Progenitor cell of endocrine pancreas (in vitro differentiated cells): ENCODE measurements around the gene CPN2. TPM values are rescaled to one million over a fixed set of nuclear protein-coding genes. Genes with fewer than 3 reads are reported as not detected.

Experiments used
- DNase-seq: peaks from one replicate; pipeline ENCODE4 v3.0.0; 2021; ENCODE audit warnings: low spot score; ENCODE audit not compliant: unreplicated experiment
- H3K27ac Mint-ChIP-seq: 2 replicates; pipeline ENCODE4 v1.8.0; 2021; ENCODE audit warnings: mild to moderate bottlenecking, moderate library complexity, mixed read lengths
- H3K27me3 Mint-ChIP-seq: 2 replicates; pipeline ENCODE4 v1.8.0; 2021; ENCODE audit warnings: mixed read lengths
- H3K36me3 Mint-ChIP-seq: 2 replicates; pipeline ENCODE4 v1.8.0; 2022; ENCODE audit warnings: mixed read lengths; ENCODE audit not compliant: insufficient read depth
- H3K4me1 Mint-ChIP-seq: 2 replicates; pipeline ENCODE4 v1.8.0; 2021; ENCODE audit warnings: low read depth, mixed read lengths
- H3K4me3 Mint-ChIP-seq: 2 replicates; pipeline ENCODE4 v1.8.0; 2021; ENCODE audit warnings: low read depth, mild to moderate bottlenecking, moderate library complexity, mixed read lengths
- H3K9me3 Mint-ChIP-seq: 2 replicates; pipeline ENCODE4 v1.8.0; 2021; ENCODE audit warnings: low read depth, mixed read lengths
- total RNA-seq: library from RNA; stranded (reverse); gene quantifications from 2 replicates; pipeline ENCODE4 v1.2.1, GENCODE V29; 2021
- TF ChIP-seq, protein P1 (sequence below): fragments of 200-600 bp; sonication (generic); IDR thresholded peaks from one replicate; pipeline ENCODE4 v1.5.0; 2021; ENCODE audit warnings: antibody characterized with exemption, mild to moderate bottlenecking; ENCODE audit not compliant: unreplicated experiment

CPN2 gene
- total RNA-seq, 1 donor from 2014 or later, result not detected

- peaks cover 3% of the 10 kb centered on the region for H3K36me3 Mint-ChIP-seq
- peak overlapping the region; percentile 99 for H3K27ac Mint-ChIP-seq
- no peak overlapping the region for H3K4me3 Mint-ChIP-seq
- no peaks in the 10 kb centered on the region for H3K27me3 Mint-ChIP-seq
- no peak for DNase-seq
- H3K9me3 Mint-ChIP-seq, result peaks cover 10% of the 10 kb centered on the region
- TF ChIP-seq, protein P1, sequence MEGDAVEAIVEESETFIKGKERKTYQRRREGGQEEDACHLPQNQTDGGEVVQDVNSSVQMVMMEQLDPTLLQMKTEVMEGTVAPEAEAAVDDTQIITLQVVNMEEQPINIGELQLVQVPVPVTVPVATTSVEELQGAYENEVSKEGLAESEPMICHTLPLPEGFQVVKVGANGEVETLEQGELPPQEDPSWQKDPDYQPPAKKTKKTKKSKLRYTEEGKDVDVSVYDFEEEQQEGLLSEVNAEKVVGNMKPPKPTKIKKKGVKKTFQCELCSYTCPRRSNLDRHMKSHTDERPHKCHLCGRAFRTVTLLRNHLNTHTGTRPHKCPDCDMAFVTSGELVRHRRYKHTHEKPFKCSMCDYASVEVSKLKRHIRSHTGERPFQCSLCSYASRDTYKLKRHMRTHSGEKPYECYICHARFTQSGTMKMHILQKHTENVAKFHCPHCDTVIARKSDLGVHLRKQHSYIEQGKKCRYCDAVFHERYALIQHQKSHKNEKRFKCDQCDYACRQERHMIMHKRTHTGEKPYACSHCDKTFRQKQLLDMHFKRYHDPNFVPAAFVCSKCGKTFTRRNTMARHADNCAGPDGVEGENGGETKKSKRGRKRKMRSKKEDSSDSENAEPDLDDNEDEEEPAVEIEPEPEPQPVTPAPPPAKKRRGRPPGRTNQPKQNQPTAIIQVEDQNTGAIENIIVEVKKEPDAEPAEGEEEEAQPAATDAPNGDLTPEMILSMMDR, result no peak
- peaks cover 48% of the 10 kb centered on the region for H3K4me1 Mint-ChIP-seq
Measured at GRCh38 chr3:194320100-194320499, 31.0 kb downstream of the CPN2 start.

DNA sequence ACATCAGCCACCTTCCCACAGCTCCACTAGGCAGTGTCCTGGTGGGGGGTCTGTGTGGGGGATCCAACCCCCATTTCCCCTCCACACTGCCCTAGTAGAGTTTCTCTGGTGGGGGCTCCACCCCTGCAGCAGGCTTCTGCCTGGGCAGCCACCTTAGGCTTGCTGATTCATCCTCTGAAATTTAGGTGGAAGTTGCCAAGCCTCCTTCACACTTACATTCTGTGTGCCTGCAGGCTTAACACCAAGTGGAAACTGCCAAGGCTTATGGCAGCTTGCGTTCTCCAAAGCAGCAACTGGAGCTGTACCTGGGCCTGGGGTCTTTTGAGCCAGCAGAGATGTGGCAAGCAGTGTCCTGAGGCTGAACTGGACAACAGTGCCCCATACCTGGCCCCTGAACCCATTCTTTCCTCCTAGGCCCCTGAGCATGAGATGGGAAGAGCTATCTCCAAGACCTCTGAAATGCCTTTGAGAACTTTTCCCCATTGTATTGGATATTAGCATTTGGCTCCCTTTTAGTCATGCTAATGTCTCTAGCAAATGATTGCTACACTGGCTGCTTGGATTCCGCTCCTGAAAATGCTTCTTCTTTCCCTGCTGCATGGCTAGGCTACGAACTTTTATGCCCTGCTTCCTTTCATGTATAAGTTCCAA is 32.5 kb downstream of the CPN2 start:
- Mint-ChIP-seq H3K36me3 (peaks cover 3% of the 10 kb centered on the region), H3K27me3 (peaks cover 3% of the 10 kb centered on the region), H3K4me1 (peaks cover 49% of the 10 kb centered on the region), H3K27ac (no peak overlapping the region), H3K9me3 (peaks cover 10% of the 10 kb centered on the region), H3K4me3 (no peak overlapping the region)
- TF ChIP-seq, protein P1, result no peak
- no peak for DNase-seq

- TF ChIP-seq, protein P1, result no peak
- Mint-ChIP-seq H3K27me3 (peaks cover 11% of the 10 kb centered on the region), H3K9me3 (peaks cover 10% of the 10 kb centered on the region), H3K4me1 (peaks cover 42% of the 10 kb centered on the region), H3K4me3 (no peak overlapping the region), H3K27ac (no peak overlapping the region), H3K36me3 (peaks cover 3% of the 10 kb centered on the region)
- no peak for DNase-seq
Measured at GRCh38 chr3:194316918-194317317, 34.2 kb downstream of the CPN2 start.

DNA sequence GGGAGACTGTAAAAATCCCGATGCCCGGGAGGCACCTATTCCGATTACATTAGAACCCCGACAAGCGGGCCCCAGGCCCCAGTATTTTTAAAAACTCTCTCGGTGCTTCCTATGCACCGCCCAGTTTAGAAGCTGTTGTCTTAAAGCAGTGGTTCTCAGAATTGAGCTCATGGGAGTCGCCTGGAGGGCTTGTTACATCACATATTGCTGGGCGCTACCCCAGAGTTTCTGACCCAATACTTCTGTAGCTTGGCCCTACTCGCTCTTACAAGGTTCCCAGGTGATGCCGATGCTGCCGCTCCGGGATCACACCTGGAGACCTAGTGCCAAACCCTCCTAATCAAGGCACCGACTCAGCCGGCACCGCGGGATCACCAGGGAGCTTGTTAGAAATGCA is 35.2 kb downstream of the CPN2 start:
- peaks cover 14% of the 10 kb centered on the region for H3K27me3 Mint-ChIP-seq
- H3K9me3 Mint-ChIP-seq, result peaks cover 10% of the 10 kb centered on the region
- no peak overlapping the region for H3K27ac Mint-ChIP-seq
- DNase-seq, result no peak
- TF ChIP-seq, protein P1, result no peak
- peak overlapping the region; percentile 26 for H3K4me3 Mint-ChIP-seq
- H3K4me1 Mint-ChIP-seq, result peaks cover 35% of the 10 kb centered on the region
- H3K36me3 Mint-ChIP-seq, result peaks cover 3% of the 10 kb centered on the region

DNA sequence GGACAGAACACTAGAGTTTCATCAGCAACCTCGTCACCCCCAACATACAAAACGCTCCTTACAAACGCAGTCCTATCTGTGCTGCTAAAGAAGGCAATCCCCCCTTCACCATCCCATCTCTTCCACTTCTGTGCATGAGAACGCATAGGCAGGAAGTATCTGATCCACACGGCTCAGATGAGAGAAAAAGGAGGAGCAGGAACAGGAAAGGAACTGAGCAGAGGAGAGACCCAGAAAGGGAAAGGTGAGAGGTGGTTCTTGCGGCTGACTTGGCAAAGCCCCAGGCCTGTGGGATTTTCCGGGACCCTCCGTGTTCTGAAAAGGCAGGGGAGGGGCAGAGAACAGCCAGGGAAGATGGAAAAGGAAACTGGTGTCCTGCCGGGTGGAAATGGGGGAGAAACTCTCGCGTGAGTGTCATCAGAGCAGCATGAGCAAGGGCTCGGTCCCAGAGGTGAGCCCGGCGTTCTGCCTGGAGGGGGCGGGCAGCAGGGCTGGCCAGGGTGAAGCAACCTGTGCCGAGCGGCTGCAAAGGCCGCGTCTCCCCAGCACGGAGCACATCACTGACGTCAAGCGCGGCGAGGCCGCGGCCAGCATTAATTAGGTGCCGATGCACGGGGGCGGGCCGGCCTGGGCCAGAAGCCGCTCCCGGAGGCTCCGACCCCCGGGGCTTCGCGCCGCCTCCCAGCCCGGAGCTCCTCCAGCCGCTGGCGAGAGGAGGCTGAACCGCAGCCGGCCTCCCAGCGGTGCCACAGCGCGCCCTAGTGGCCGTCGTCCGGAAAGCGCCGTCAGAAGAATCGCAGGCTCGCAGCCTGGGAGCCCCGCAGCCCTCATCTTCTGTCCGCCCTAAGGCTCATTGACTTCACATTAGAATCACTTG is 35.8 kb downstream of the CPN2 start:
- peak; percentile 93 for DNase-seq
- peaks cover 10% of the 10 kb centered on the region for H3K9me3 Mint-ChIP-seq
- peak overlapping the region; percentile 73 for H3K27ac Mint-ChIP-seq
- H3K4me1 Mint-ChIP-seq, result peaks cover 28% of the 10 kb centered on the region
- peaks cover 3% of the 10 kb centered on the region for H3K36me3 Mint-ChIP-seq
- TF ChIP-seq, protein P1, result peak; percentile 95
- H3K4me3 Mint-ChIP-seq, result peak overlapping the region; percentile 62
- H3K27me3 Mint-ChIP-seq, result peaks cover 14% of the 10 kb centered on the region
